ENCODE data around the gene CD200.

Gene CD200

DNA sequence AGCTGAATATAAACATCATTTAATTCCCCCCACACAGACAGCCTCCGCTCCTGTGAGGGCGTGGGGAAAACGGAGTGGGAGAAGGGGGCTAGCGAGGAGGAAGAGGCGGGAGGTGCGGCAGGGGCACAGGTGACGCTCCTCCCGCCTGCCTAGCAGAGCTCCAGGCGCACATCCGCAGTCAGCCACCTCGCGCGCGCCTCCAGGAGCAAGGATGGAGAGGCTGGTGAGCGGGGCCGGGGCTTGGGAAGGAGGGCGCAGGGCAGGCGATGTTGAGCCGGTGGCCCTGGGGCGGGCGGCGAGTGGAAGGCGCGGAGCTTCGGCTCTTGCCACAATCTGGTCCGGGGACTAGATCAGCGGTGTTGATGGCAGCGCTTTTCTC lies at the start of gene CD200:
TSS of gene CD200 (plus strand) at position 155 of the 379 bp plus-strand sequence. CDS start at position 212, 57 bp downstream.
- H3K9me3 Mint-ChIP-seq, result no peaks in the 10 kb centered on the region
- H3K4me1 Mint-ChIP-seq, result peaks cover 54% of the 10 kb centered on the region
- H3K27ac Mint-ChIP-seq, result peak within 1 kb of the TSS; percentile 88
- H3K27me3 Mint-ChIP-seq, result no peaks in the 10 kb centered on the region
- CTCF ChIA-PET, result interaction anchor here (0.8 to 5.7 kb wide), 19 partner anchors 18 to 322 kb away, joined by 3 to 52 read pairs (median 4); partner anchors contain the start of genes BTLA and SLC9C1
- DNase-seq, result peak; percentile 72
- peaks cover 6% of the 10 kb centered on the region for H3K36me3 Mint-ChIP-seq
- peak within 1 kb of the TSS; percentile 85 for H3K4me3 Mint-ChIP-seq

DNA sequence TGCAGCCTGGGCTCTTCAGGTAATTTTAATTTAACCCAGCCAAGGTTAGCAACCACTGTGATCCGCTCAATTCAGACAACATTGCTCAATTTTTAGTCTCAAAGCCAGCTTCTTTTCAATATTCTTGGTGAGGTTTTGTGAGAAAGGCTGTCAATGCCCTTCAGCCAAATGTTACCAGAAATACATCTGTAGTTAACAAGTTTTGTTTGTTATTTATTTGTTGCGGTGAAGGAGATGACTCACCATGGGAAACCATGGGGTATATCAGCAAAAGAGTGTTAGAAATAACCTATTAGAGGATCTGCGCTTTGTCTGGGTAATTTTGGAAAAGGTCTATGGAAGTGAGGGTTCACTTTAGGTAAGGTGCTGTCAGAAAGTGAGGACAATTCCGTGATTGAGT lies 43.9 kb upstream of the CD200 start:
- peaks cover 5% of the 10 kb centered on the region for H3K9me3 Mint-ChIP-seq
- DNase-seq, result no peak
- peaks cover 9% of the 10 kb centered on the region for H3K4me1 Mint-ChIP-seq
- no peaks in the 10 kb centered on the region for H3K36me3 Mint-ChIP-seq
- no peak overlapping the region for H3K27ac Mint-ChIP-seq
- no peak overlapping the region for H3K4me3 Mint-ChIP-seq
- H3K27me3 Mint-ChIP-seq, result no peaks in the 10 kb centered on the region
- CTCF ChIA-PET, result interaction anchor here (1.1 to 2.8 kb wide), 3 partner anchors 150 to 177 kb away, joined by 3 to 9 read pairs (median 5); no protein-coding TSS in a partner anchor

DNA sequence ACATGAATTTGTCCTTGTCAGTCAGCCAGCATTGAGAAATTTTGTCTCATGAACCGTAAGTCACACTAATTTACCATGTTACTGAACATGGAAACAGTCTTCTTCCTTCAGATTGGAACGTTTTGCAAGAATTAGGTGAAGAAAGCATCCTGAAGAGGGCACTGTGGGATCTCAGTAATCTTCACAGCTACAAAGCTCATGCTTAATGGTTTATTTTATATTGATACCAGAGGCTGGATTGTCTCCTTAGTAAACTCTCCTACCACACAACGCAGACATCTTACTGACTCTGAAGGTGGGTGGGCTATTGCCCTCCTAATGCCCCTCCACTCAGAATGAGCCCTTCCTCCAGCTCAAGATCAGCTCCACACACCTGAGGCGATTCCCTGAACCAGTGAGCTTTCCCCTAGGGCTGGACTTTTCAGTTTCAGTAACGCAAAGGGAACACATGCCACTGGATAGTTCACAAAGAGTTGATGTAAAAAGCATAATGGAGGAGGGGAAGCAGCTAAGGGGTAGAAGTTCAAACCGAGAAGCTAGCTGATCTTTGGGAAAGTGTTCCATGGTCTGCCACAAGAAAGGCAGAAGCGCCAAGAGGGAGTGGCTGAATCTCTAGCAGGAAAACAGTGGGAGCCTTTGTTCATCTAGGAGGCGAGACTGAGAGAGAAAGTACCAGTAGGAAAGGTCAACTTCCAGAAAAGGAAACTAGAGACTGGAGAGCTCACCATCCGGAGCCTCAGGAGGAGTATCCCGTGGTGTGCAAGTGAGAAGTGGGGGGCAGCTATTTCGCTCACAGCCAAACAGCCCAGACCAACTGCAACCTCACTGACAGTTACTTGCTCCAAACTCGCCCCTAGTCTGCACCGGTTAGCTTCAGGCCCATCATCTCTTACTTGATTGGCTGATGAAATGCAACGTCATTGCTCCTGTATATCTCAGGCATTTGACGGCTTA lies 39.3 kb upstream of the CD200 start, which contains the start of gene SLC9C1:
TSS of gene SLC9C1 (minus strand) at position 849 of the 954 bp plus-strand sequence. CDS start 7,425 bp downstream, outside the sequence.
- DNase-seq, result peak; percentile 65
- CTCF ChIA-PET, result interaction anchor here (0.7 to 4.5 kb wide), 34 partner anchors 11 to 680 kb away, joined by 3 to 40 read pairs (median 6); partner anchors contain the start of genes BTLA and GCSAM
- Mint-ChIP-seq H3K36me3 (no peaks in the 10 kb centered on the region), H3K4me3 (peak within 1 kb of the TSS; percentile 53), H3K9me3 (peaks cover 5% of the 10 kb centered on the region), H3K27me3 (no peaks in the 10 kb centered on the region), H3K27ac (peak within 1 kb of the TSS; percentile 77), H3K4me1 (peaks cover 35% of the 10 kb centered on the region)

DNA sequence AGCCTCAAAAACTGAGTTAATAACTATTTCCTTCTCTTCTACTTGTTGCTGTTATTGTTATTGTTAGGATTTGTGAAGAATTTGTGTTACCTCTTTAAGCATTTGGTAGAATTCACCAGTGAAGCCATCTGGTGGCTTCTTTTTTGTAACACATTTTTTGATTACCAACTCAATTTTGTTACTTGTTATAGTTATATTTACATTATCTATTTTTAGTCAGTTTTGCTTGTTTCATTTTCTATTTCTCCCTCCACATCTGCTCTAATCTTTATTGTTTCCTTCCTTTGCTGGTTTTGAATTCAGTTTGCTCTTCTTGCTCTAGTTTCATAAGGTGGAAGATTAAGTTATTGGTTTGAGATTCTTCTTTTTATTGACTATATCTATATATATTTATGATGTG lies 35.2 kb upstream of the CD200 start:
- H3K27me3 Mint-ChIP-seq, result no peaks in the 10 kb centered on the region
- H3K36me3 Mint-ChIP-seq, result no peaks in the 10 kb centered on the region
- no peaks in the 10 kb centered on the region for H3K9me3 Mint-ChIP-seq
- CTCF ChIA-PET, result interaction anchor here (1.0 to 1.6 kb wide), 4 partner anchors 12 to 197 kb away, joined by 3 to 6 read pairs (median 3); no protein-coding TSS in a partner anchor
- peaks cover 43% of the 10 kb centered on the region for H3K4me1 Mint-ChIP-seq
- peak overlapping the region; percentile 0 for H3K4me3 Mint-ChIP-seq
- DNase-seq, result no peak
- H3K27ac Mint-ChIP-seq, result peak overlapping the region; percentile 89

- H3K36me3 Mint-ChIP-seq, result no peaks in the 10 kb centered on the region
- no peaks in the 10 kb centered on the region for H3K9me3 Mint-ChIP-seq
- H3K4me3 Mint-ChIP-seq, result no peak overlapping the region
- peak overlapping the region; percentile 60 for H3K27ac Mint-ChIP-seq
- CTCF ChIA-PET, result interaction anchor here (0.6 to 1.2 kb wide), 4 partner anchors 20 to 187 kb away, joined by 3 to 6 read pairs (median 4); no protein-coding TSS in a partner anchor
- DNase-seq, result peak; percentile 26
- peaks cover 36% of the 10 kb centered on the region for H3K4me1 Mint-ChIP-seq
- no peaks in the 10 kb centered on the region for H3K27me3 Mint-ChIP-seq
These were observed 34.2 kb upstream of the CD200 start for GRCh38 chr3:112298781-112299180.

- H3K27me3 Mint-ChIP-seq, result no peaks in the 10 kb centered on the region
- CTCF ChIA-PET, result interaction anchor here (4.7 kb wide), 1 partner anchor 8 kb away, joined by 32 read pairs; the partner anchor contains the start of gene SLC9C1
- H3K4me1 Mint-ChIP-seq, result peaks cover 20% of the 10 kb centered on the region
- no peak overlapping the region for H3K27ac Mint-ChIP-seq
- no peaks in the 10 kb centered on the region for H3K36me3 Mint-ChIP-seq
- no peaks in the 10 kb centered on the region for H3K9me3 Mint-ChIP-seq
- DNase-seq, result no peak
- no peak overlapping the region for H3K4me3 Mint-ChIP-seq
These were observed 30.7 kb upstream of the CD200 start for GRCh38 chr3:112302150-112302830.

- H3K27me3 Mint-ChIP-seq, result no peaks in the 10 kb centered on the region
These were observed 29.8 kb upstream of the CD200 start for GRCh38 chr3:112302881-112303763.

DNA sequence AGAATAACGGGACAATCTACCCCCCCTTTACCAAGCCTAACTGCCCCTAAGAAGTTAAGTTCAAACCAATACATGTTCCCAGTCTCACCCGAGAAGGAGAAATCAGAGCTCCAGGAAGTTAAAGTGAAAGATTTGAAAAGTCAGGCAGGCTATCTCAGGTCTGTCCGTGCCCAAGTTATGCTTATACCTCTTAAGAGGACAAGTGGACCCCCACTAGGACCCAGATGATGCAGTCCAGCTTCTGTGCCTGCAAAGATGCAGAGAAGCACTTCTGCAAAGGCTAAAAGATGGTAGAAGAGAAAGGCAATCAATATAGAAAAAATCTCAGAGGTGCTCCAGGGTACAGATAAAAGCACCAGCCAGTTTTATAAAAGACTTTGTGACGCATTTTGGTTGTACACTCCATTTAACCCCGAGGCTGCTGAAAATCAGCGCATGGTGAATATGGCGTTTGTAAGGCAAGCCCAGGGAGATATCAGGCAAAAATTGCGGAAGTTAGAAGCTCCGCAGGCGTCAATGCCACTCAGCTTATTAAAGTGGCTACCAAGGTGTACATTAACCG lies 29.1 kb upstream of the CD200 start:
- Mint-ChIP-seq H3K27ac (no peak overlapping the region), H3K27me3 (no peaks in the 10 kb centered on the region), H3K4me1 (peaks cover 5% of the 10 kb centered on the region), H3K9me3 (no peaks in the 10 kb centered on the region), H3K36me3 (no peaks in the 10 kb centered on the region), H3K4me3 (no peak overlapping the region)
- CTCF ChIA-PET, result interaction anchor here (0.7 to 4.7 kb wide), 14 partner anchors 9 to 610 kb away, joined by 3 to 32 read pairs (median 4); partner anchors contain the start of gene SLC9C1
- DNase-seq, result peak; percentile 38

More at GRCh38 chr3:112302881-112303763, 29.8 kb upstream of the CD200 start:
- Mint-ChIP-seq H3K4me1 (peaks cover 13% of the 10 kb centered on the region), H3K36me3 (no peaks in the 10 kb centered on the region), H3K4me3 (no peak overlapping the region), H3K27ac (no peak overlapping the region), H3K9me3 (no peaks in the 10 kb centered on the region)
- peak; percentile 47 for DNase-seq
- CTCF ChIA-PET, result interaction anchor here (1.0 to 4.7 kb wide), 9 partner anchors 9 to 230 kb away, joined by 3 to 32 read pairs (median 4); partner anchors contain the start of gene SLC9C1

DNA sequence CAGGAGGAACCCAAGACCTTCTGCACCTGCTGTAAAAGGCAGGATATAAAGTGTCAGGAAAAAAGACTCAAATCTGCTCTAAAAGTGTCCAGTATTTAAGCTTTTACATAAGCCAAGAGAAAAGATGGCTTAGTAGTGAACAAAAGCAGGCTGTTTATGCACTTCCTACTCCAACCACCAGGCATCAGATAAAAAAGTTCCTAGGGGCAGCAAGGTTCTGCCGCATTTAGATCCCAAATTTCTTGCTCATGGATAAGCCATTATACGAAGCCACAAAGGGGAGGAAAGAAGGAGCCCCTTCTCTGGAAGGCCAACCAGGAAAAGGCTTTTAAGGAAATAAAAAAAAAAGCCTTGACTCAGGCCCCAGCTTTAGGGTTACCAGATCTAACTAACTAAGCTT lies 28.3 kb upstream of the CD200 start:
- Mint-ChIP-seq H3K4me1 (peaks cover 4% of the 10 kb centered on the region), H3K27me3 (no peaks in the 10 kb centered on the region), H3K27ac (no peak overlapping the region), H3K4me3 (no peak overlapping the region), H3K36me3 (no peaks in the 10 kb centered on the region), H3K9me3 (no peaks in the 10 kb centered on the region)
- CTCF ChIA-PET, result interaction anchor here (0.7 to 4.7 kb wide), 16 partner anchors 9 to 610 kb away, joined by 3 to 32 read pairs (median 3); partner anchors contain the start of genes GCSAM and SLC9C1
- no peak for DNase-seq

GRCh38 chr3:112306825-112307224 lies 26.1 kb upstream of the CD200 start:
- no peaks in the 10 kb centered on the region for H3K4me1 Mint-ChIP-seq
- H3K4me3 Mint-ChIP-seq, result no peak overlapping the region
- DNase-seq, result no peak
- CTCF ChIA-PET, result interaction anchor here (0.9 to 4.7 kb wide), 2 partner anchors 13 to 18 kb away, joined by 3 to 32 read pairs; partner anchors contain the start of gene SLC9C1
- H3K27me3 Mint-ChIP-seq, result no peaks in the 10 kb centered on the region
- no peaks in the 10 kb centered on the region for H3K9me3 Mint-ChIP-seq
- no peak overlapping the region for H3K27ac Mint-ChIP-seq
- H3K36me3 Mint-ChIP-seq, result no peaks in the 10 kb centered on the region

GRCh38 chr3:112307557-112307956 lies 25.4 kb upstream of the CD200 start:
- CTCF ChIA-PET, result interaction anchor here (0.9 kb wide), 1 partner anchor 17 kb away, joined by 3 read pairs; no protein-coding TSS in a partner anchor
- H3K27me3 Mint-ChIP-seq, result peaks cover 1% of the 10 kb centered on the region
- H3K9me3 Mint-ChIP-seq, result no peaks in the 10 kb centered on the region
- no peak for DNase-seq
- H3K4me3 Mint-ChIP-seq, result no peak overlapping the region
- no peaks in the 10 kb centered on the region for H3K36me3 Mint-ChIP-seq
- no peak overlapping the region for H3K27ac Mint-ChIP-seq
- no peaks in the 10 kb centered on the region for H3K4me1 Mint-ChIP-seq

- H3K36me3 Mint-ChIP-seq, result no peaks in the 10 kb centered on the region
- no peak for DNase-seq
- H3K4me1 Mint-ChIP-seq, result no peaks in the 10 kb centered on the region
- no peak overlapping the region for H3K4me3 Mint-ChIP-seq
- peaks cover 4% of the 10 kb centered on the region for H3K27me3 Mint-ChIP-seq
- CTCF ChIA-PET, result interaction anchor here (1.3 to 1.9 kb wide), 2 partner anchors 14 to 170 kb away, joined by 5 to 8 read pairs; partner anchors contain the start of gene SLC9C1
- H3K9me3 Mint-ChIP-seq, result no peaks in the 10 kb centered on the region
- H3K27ac Mint-ChIP-seq, result no peak overlapping the region
These were observed 24.6 kb upstream of the CD200 start for GRCh38 chr3:112308151-112308911.
